Measurements from ENCODE around the gene RIN2. TPM values are rescaled to one million over a fixed set of nuclear protein-coding genes. Genes with fewer than 3 reads are reported as not detected.

The RIN2 gene
- total and polyA plus RNA-seq, 2 experiments from 2014 or later, result 0.08 to 1.4 TPM

DNA sequence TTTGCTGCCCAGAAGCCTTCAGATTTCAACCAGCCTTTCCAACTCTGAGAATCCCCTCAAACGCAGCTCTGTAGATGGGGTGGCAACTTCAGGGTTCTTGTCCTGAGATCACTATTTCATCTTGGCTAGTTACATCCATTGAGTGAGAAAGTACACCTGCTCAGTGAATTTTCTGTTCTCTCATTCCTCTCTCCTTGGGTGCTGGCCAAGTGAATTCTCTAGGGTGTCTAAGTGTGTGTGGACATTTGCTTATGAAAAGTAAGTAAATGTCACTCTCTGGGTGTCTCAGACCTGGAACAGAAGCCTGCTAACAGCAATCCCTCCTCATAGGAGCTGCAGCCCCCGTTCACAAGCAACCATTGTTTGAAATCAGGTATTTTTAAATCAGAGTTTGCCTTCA, 3.8 kb downstream of the RIN2 start:
- Histone ChIP-seq H3K27me3 (ENCODE audit: insufficient read depth) (peaks cover 28% of the 10 kb centered on the region), H3F3A (replicated peaks; ENCODE audit: low read depth) (no peaks in the 10 kb centered on the region; the same call in 1 of the 2 replicates), H3K4me1 (ENCODE audit: insufficient read depth) (peaks cover 8% of the 10 kb centered on the region), H3K27ac (ENCODE audit: low read depth) (no peak overlapping the region), H3K4me3 (no peak overlapping the region), H3K36me3 (ENCODE audit: insufficient read depth) (no peaks in the 10 kb centered on the region), H2AFZ (no peak overlapping the region), H3K9me2 (ENCODE audit: insufficient read depth) (no peaks in the 10 kb centered on the region), H3K79me2 (replicated peaks; ENCODE audit: insufficient read depth) (no peaks in the 10 kb centered on the region), H4K20me1 (replicated peaks; ENCODE audit: insufficient read depth) (no peaks in the 10 kb centered on the region), H3K4me2 (no peak overlapping the region)
- no peak for ATAC-seq
- H3K4me1 Mint-ChIP-seq, result peaks cover 6% of the 10 kb centered on the region
- H3K27ac Mint-ChIP-seq, result no peak overlapping the region
- no peak for DNase-seq (ENCODE audit: low spot score)
- H3K36me3 Mint-ChIP-seq (ENCODE audit: low read depth), result no peaks in the 10 kb centered on the region
- no peak for TF ChIP-seq JUNB (IDR thresholded peaks at IDR 0.05; ENCODE audit: unreplicated experiment)
- TF ChIP-seq, protein P1, sequence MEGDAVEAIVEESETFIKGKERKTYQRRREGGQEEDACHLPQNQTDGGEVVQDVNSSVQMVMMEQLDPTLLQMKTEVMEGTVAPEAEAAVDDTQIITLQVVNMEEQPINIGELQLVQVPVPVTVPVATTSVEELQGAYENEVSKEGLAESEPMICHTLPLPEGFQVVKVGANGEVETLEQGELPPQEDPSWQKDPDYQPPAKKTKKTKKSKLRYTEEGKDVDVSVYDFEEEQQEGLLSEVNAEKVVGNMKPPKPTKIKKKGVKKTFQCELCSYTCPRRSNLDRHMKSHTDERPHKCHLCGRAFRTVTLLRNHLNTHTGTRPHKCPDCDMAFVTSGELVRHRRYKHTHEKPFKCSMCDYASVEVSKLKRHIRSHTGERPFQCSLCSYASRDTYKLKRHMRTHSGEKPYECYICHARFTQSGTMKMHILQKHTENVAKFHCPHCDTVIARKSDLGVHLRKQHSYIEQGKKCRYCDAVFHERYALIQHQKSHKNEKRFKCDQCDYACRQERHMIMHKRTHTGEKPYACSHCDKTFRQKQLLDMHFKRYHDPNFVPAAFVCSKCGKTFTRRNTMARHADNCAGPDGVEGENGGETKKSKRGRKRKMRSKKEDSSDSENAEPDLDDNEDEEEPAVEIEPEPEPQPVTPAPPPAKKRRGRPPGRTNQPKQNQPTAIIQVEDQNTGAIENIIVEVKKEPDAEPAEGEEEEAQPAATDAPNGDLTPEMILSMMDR (conservative IDR thresholded peaks at IDR 0.05; ENCODE audit: low read depth in 2 of 2), result no peak
- TF ChIP-seq, protein P2, sequence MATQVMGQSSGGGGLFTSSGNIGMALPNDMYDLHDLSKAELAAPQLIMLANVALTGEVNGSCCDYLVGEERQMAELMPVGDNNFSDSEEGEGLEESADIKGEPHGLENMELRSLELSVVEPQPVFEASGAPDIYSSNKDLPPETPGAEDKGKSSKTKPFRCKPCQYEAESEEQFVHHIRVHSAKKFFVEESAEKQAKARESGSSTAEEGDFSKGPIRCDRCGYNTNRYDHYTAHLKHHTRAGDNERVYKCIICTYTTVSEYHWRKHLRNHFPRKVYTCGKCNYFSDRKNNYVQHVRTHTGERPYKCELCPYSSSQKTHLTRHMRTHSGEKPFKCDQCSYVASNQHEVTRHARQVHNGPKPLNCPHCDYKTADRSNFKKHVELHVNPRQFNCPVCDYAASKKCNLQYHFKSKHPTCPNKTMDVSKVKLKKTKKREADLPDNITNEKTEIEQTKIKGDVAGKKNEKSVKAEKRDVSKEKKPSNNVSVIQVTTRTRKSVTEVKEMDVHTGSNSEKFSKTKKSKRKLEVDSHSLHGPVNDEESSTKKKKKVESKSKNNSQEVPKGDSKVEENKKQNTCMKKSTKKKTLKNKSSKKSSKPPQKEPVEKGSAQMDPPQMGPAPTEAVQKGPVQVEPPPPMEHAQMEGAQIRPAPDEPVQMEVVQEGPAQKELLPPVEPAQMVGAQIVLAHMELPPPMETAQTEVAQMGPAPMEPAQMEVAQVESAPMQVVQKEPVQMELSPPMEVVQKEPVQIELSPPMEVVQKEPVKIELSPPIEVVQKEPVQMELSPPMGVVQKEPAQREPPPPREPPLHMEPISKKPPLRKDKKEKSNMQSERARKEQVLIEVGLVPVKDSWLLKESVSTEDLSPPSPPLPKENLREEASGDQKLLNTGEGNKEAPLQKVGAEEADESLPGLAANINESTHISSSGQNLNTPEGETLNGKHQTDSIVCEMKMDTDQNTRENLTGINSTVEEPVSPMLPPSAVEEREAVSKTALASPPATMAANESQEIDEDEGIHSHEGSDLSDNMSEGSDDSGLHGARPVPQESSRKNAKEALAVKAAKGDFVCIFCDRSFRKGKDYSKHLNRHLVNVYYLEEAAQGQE (IDR thresholded peaks at IDR 0.05; ENCODE audit: unreplicated experiment), result no peak
- TF ChIP-seq EZH2 (IDR thresholded peaks at IDR 0.05; ENCODE audit: low read depth, unreplicated experiment), result no peak
- TF ChIP-seq, protein P3, sequence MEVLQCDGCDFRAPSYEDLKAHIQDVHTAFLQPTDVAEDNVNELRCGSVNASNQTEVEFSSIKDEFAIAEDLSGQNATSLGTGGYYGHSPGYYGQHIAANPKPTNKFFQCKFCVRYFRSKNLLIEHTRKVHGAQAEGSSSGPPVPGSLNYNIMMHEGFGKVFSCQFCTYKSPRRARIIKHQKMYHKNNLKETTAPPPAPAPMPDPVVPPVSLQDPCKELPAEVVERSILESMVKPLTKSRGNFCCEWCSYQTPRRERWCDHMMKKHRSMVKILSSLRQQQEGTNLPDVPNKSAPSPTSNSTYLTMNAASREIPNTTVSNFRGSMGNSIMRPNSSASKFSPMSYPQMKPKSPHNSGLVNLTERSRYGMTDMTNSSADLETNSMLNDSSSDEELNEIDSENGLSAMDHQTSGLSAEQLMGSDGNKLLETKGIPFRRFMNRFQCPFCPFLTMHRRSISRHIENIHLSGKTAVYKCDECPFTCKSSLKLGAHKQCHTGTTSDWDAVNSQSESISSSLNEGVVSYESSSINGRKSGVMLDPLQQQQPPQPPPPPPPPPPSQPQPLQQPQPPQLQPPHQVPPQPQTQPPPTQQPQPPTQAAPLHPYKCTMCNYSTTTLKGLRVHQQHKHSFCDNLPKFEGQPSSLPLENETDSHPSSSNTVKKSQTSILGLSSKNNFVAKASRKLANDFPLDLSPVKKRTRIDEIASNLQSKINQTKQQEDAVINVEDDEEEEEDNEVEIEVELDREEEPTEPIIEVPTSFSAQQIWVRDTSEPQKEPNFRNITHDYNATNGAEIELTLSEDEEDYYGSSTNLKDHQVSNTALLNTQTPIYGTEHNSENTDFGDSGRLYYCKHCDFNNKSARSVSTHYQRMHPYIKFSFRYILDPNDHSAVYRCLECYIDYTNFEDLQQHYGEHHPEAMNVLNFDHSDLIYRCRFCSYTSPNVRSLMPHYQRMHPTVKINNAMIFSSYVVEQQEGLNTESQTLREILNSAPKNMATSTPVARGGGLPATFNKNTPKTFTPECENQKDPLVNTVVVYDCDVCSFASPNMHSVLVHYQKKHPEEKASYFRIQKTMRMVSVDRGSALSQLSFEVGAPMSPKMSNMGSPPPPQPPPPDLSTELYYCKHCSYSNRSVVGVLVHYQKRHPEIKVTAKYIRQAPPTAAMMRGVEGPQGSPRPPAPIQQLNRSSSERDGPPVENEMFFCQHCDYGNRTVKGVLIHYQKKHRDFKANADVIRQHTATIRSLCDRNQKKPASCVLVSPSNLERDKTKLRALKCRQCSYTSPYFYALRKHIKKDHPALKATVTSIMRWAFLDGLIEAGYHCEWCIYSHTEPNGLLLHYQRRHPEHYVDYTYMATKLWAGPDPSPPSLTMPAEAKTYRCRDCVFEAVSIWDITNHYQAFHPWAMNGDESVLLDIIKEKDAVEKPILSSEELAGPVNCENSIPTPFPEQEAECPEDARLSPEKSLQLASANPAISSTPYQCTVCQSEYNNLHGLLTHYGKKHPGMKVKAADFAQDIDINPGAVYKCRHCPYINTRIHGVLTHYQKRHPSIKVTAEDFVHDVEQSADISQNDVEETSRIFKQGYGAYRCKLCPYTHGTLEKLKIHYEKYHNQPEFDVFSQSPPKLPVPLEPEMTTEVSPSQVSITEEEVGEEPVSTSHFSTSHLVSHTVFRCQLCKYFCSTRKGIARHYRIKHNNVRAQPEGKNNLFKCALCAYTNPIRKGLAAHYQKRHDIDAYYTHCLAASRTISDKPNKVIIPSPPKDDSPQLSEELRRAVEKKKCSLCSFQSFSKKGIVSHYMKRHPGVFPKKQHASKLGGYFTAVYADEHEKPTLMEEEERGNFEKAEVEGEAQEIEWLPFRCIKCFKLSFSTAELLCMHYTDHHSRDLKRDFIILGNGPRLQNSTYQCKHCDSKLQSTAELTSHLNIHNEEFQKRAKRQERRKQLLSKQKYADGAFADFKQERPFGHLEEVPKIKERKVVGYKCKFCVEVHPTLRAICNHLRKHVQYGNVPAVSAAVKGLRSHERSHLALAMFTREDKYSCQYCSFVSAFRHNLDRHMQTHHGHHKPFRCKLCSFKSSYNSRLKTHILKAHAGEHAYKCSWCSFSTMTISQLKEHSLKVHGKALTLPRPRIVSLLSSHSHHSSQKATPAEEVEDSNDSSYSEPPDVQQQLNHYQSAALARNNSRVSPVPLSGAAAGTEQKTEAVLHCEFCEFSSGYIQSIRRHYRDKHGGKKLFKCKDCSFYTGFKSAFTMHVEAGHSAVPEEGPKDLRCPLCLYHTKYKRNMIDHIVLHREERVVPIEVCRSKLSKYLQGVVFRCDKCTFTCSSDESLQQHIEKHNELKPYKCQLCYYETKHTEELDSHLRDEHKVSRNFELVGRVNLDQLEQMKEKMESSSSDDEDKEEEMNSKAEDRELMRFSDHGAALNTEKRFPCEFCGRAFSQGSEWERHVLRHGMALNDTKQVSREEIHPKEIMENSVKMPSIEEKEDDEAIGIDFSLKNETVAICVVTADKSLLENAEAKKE (CRISPR knock-in tag; IDR thresholded peaks at IDR 0.05), result no peak
- TF ChIP-seq, protein P4, sequence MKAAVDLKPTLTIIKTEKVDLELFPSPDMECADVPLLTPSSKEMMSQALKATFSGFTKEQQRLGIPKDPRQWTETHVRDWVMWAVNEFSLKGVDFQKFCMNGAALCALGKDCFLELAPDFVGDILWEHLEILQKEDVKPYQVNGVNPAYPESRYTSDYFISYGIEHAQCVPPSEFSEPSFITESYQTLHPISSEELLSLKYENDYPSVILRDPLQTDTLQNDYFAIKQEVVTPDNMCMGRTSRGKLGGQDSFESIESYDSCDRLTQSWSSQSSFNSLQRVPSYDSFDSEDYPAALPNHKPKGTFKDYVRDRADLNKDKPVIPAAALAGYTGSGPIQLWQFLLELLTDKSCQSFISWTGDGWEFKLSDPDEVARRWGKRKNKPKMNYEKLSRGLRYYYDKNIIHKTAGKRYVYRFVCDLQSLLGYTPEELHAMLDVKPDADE (IDR thresholded peaks at IDR 0.05), result no peak
- TF ChIP-seq EZH2phosphoT487 (IDR thresholded peaks at IDR 0.05; ENCODE audit: unreplicated experiment), result no peak
- TF ChIP-seq ZNF114 (CRISPR knock-in tag; IDR thresholded peaks at IDR 0.05), result no peak
- no peak for TF ChIP-seq POLR2AphosphoS5 (IDR thresholded peaks at IDR 0.05; ENCODE audit: low read depth)
- TF ChIP-seq ZNF331 (CRISPR knock-in tag; IDR thresholded peaks at IDR 0.05; ENCODE audit: low read depth), result no peak
- no peak for TF ChIP-seq NANOG (IDR thresholded peaks at IDR 0.05; ENCODE audit: borderline replicate concordance)
- no peak for TF ChIP-seq STAT1 (IDR thresholded peaks at IDR 0.05; ENCODE audit: unreplicated experiment)
- H3K4me3 Mint-ChIP-seq, result no peak overlapping the region
- no peaks in the 10 kb centered on the region for H3K9me3 Mint-ChIP-seq
- peaks cover 21% of the 10 kb centered on the region for H3K27me3 Mint-ChIP-seq (ENCODE audit: insufficient read depth, low read depth, poor library complexity)

All from GM23338 (cell line).